ENCODE measurements around the gene LRRC17. TPM values are rescaled to one million over a fixed set of nuclear protein-coding genes. Genes with fewer than 3 reads are reported as not detected.

Gene LRRC17
- total RNA-seq, 2 experiments from 2014 or later, result 0.22 TPM; not detected in 1

GRCh38 chr7:102983602-102984001 is 70.8 kb downstream of the LRRC17 start:
- Histone ChIP-seq H3K4me3 (ENCODE audit: low read length) (no peak overlapping the region), H3K27ac (ENCODE audit: low read depth in 1 of 2, low read length in 2 of 2) (no peak overlapping the region), H3K4me1 (ENCODE audit: insufficient read depth, low read length) (no peaks in the 10 kb centered on the region), H3K9me3 (ENCODE audit: control insufficient read depth in 1 of 2, insufficient read depth in 1 of 2, low read length in 2 of 2) (no peaks in the 10 kb centered on the region), H3K27me3 (ENCODE audit: control insufficient read depth in 1 of 2, insufficient read depth in 2 of 2, low read length in 2 of 2) (no peaks in the 10 kb centered on the region), H3K36me3 (ENCODE audit: insufficient read depth, low read length) (no peaks in the 10 kb centered on the region)
- POLR2A ChIA-PET, result no interaction called here
- no peaks in the 10 kb centered on the region for H3K27me3 Mint-ChIP-seq
- no peaks in the 10 kb centered on the region for H3K9me3 Mint-ChIP-seq
- ATAC-seq (ENCODE audit: poor library complexity) (no peak), DNase-seq (no peak)
- intact Hi-C loops (cut with DNase I, micrococcal nuclease), result no loop called here
- H3K4me1 Mint-ChIP-seq (ENCODE audit: low read depth), result no peaks in the 10 kb centered on the region
- no peak overlapping the region for H3K27ac Mint-ChIP-seq
- CTCF ChIA-PET, result interaction anchor here (0.7 kb wide), 1 partner anchor 16 kb away, joined by 3 read pairs; no protein-coding TSS in a partner anchor
- no peaks in the 10 kb centered on the region for H3K36me3 Mint-ChIP-seq (ENCODE audit: low read depth)
- no peak for TF ChIP-seq CTCF (IDR thresholded peaks at IDR 0.05)
- no peak overlapping the region for H3K4me3 Mint-ChIP-seq

DNA sequence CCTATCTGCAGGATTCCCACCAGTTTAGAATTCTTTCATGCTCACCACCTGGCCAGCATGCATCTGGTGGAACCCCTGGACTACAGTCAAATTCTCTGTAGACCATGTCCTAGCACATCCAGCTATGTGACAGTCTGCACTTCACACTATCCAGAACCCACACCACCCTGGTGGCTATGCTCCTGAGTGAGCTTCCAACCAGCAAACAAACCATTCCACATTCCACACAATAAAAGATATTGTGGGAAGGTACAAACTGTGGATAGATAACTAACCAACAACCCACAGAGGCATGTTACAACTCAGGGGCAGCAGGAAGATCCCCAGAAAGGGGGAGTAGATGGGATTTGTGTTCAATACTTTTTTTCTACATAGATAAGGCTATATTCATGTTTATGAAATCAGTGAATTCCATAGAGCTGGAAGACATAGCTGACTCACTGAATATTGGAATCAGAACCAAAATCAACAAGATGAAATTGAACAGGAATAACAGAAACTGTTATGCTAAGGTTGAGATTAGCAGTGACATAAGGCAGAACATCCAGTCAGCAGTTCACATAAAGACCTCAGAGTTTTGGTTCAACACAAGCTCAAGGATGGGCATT is 72.5 kb downstream of the LRRC17 start:
- Mint-ChIP-seq H3K4me1 (ENCODE audit: low read depth) (no peaks in the 10 kb centered on the region), H3K36me3 (ENCODE audit: low read depth) (no peaks in the 10 kb centered on the region), H3K4me3 (no peak overlapping the region), H3K9me3 (no peaks in the 10 kb centered on the region), H3K27ac (no peak overlapping the region), H3K27me3 (no peaks in the 10 kb centered on the region)
- Histone ChIP-seq H3K4me3 (ENCODE audit: low read length) (no peak overlapping the region), H3K9me3 (ENCODE audit: control insufficient read depth in 1 of 2, insufficient read depth in 1 of 2, low read length in 2 of 2) (no peaks in the 10 kb centered on the region), H3K4me1 (ENCODE audit: insufficient read depth, low read length) (no peaks in the 10 kb centered on the region), H3K27me3 (ENCODE audit: control insufficient read depth in 1 of 2, insufficient read depth in 2 of 2, low read length in 2 of 2) (no peaks in the 10 kb centered on the region), H3K27ac (ENCODE audit: low read depth in 1 of 2, low read length in 2 of 2) (no peak overlapping the region), H3K36me3 (ENCODE audit: insufficient read depth, low read length) (no peaks in the 10 kb centered on the region)
- POLR2A ChIA-PET, result no interaction called here
- DNase-seq (no peak), ATAC-seq (ENCODE audit: poor library complexity) (no peak)
- CTCF ChIA-PET, result no interaction called here
- intact Hi-C loops (cut with DNase I, micrococcal nuclease), result no loop called here
- TF ChIP-seq CTCF (IDR thresholded peaks at IDR 0.05), result no peak

GRCh38 chr7:102988088-102988487 is 75.3 kb downstream of the LRRC17 start:
- no peaks in the 10 kb centered on the region for H3K4me1 Mint-ChIP-seq (ENCODE audit: low read depth)
- no peak overlapping the region for H3K27ac Mint-ChIP-seq
- CTCF ChIA-PET, result no interaction called here

More at GRCh38 chr7:102988088-102988487, 75.3 kb downstream of the LRRC17 start:
- no peak for ATAC-seq (ENCODE audit: poor library complexity)
- DNase-seq, result no peak
- POLR2A ChIA-PET, result no interaction called here
- Histone ChIP-seq H3K27ac (ENCODE audit: low read depth in 1 of 2, low read length in 2 of 2) (no peak overlapping the region), H3K36me3 (ENCODE audit: insufficient read depth, low read length) (no peaks in the 10 kb centered on the region), H3K4me1 (ENCODE audit: insufficient read depth, low read length) (no peaks in the 10 kb centered on the region), H3K4me3 (ENCODE audit: low read length) (no peak overlapping the region), H3K27me3 (ENCODE audit: control insufficient read depth in 1 of 2, insufficient read depth in 2 of 2, low read length in 2 of 2) (no peaks in the 10 kb centered on the region), H3K9me3 (ENCODE audit: control insufficient read depth in 1 of 2, insufficient read depth in 1 of 2, low read length in 2 of 2) (no peaks in the 10 kb centered on the region)
- intact Hi-C loops (cut with DNase I, micrococcal nuclease), result no loop called here
- H3K9me3 Mint-ChIP-seq, result no peaks in the 10 kb centered on the region
- no peaks in the 10 kb centered on the region for H3K27me3 Mint-ChIP-seq
- no peaks in the 10 kb centered on the region for H3K36me3 Mint-ChIP-seq (ENCODE audit: low read depth)
- TF ChIP-seq CTCF (IDR thresholded peaks at IDR 0.05), result no peak
- H3K4me3 Mint-ChIP-seq, result no peak overlapping the region
